ENCODE results near the gene CIROP. TPM values are rescaled to one million over a fixed set of nuclear protein-coding genes. Genes with fewer than 3 reads are reported as not detected.

CIROP gene
- total and polyA plus RNA-seq, 3 donors from 2014 or later, result not detected

- no peak for DNase-seq
- Histone ChIP-seq H3K36me3 (ENCODE audit: low read depth, missing control alignments) (no peaks in the 10 kb centered on the region), H3K27ac (no peak overlapping the region), H3K27me3 (no peaks in the 10 kb centered on the region), H3K9me3 (no peaks in the 10 kb centered on the region), H3K4me3 (no peak overlapping the region), H3K4me1 (no peaks in the 10 kb centered on the region)
- intact Hi-C loops (cut with DNase I; ENCODE audit: low total_unique reads), result no loop called here
- TF ChIP-seq CTCF (IDR thresholded peaks at IDR 0.05) (no peak), POLR2A (IDR thresholded peaks at IDR 0.05) (no peak)
Observed at GRCh38 chr14:23106747-23107045, 1.9 kb upstream of the CIROP start.

GRCh38 chr14:23105348-23105824 lies 597 bp upstream of the CIROP start:
- Histone ChIP-seq H3K36me3 (ENCODE audit: low read depth, missing control alignments) (no peaks in the 10 kb centered on the region), H3K27me3 (no peaks in the 10 kb centered on the region), H3K9me3 (no peaks in the 10 kb centered on the region), H3K4me3 (no peak overlapping the region), H3K4me1 (no peaks in the 10 kb centered on the region), H3K27ac (no peak overlapping the region)
- intact Hi-C loops (cut with DNase I; ENCODE audit: low total_unique reads), result no loop called here
- DNase-seq, result no peak
- 90 to 93% methylated on average over 4 of the region's 4 CpGs for WGBS, 2 donors
- TF ChIP-seq CTCF (IDR thresholded peaks at IDR 0.05), result no peak
- no peak for TF ChIP-seq POLR2A (IDR thresholded peaks at IDR 0.05)

- WGBS, 2 donors, result 90 to 93% methylated on average over 4 to 6 of the region's 6 CpGs
- no peak for TF ChIP-seq POLR2A (IDR thresholded peaks at IDR 0.05)
- Histone ChIP-seq H3K27me3 (no peaks in the 10 kb centered on the region), H3K36me3 (ENCODE audit: low read depth, missing control alignments) (no peaks in the 10 kb centered on the region), H3K4me3 (no peak overlapping the region), H3K4me1 (no peaks in the 10 kb centered on the region), H3K27ac (no peak overlapping the region), H3K9me3 (no peaks in the 10 kb centered on the region)
- intact Hi-C loops (cut with DNase I; ENCODE audit: low total_unique reads), result no loop called here
- no peak for DNase-seq
Observed at GRCh38 chr14:23104070-23104590, 659 bp downstream of the CIROP start.

GRCh38 chr14:23103581-23103980 lies 1.2 kb downstream of the CIROP start:
- 84 to 86% methylated on average over 4 of the region's 4 CpGs for WGBS, 2 donors
- DNase-seq, result no peak
- Histone ChIP-seq H3K9me3 (no peaks in the 10 kb centered on the region), H3K27ac (no peak overlapping the region), H3K4me1 (no peaks in the 10 kb centered on the region), H3K4me3 (no peak overlapping the region), H3K27me3 (no peaks in the 10 kb centered on the region), H3K36me3 (ENCODE audit: low read depth, missing control alignments) (no peaks in the 10 kb centered on the region)
- TF ChIP-seq CTCF (IDR thresholded peaks at IDR 0.05) (no peak), POLR2A (IDR thresholded peaks at IDR 0.05) (no peak)
- intact Hi-C loops (cut with DNase I; ENCODE audit: low total_unique reads), result no loop called here

GRCh38 chr14:23102801-23103200 lies 2.0 kb downstream of the CIROP start:
- Histone ChIP-seq H3K4me3 (no peak overlapping the region), H3K27ac (no peak overlapping the region), H3K4me1 (no peaks in the 10 kb centered on the region), H3K36me3 (ENCODE audit: low read depth, missing control alignments) (no peaks in the 10 kb centered on the region), H3K9me3 (no peaks in the 10 kb centered on the region), H3K27me3 (no peaks in the 10 kb centered on the region)
- no peak for TF ChIP-seq POLR2A (IDR thresholded peaks at IDR 0.05)
- no peak for TF ChIP-seq CTCF (IDR thresholded peaks at IDR 0.05)
- intact Hi-C loops (cut with DNase I; ENCODE audit: low total_unique reads), result no loop called here
- no peak for DNase-seq
- WGBS, 2 donors, result 83 to 89% methylated on average over 2 of the region's 2 CpGs

Data from testis (tissue), 3 donors.